ENCODE results near the gene RETN.

RETN gene

GRCh38 chr19:7672522-7672921, 3.7 kb downstream of the RETN start:
- Histone ChIP-seq H3K9ac (ENCODE audit: insufficient read length) (no peak overlapping the region), H3K9me3 (ENCODE audit: low read depth, low read length) (no peaks in the 10 kb centered on the region; the same call in 1 of the 2 replicates), H3K27ac (no peak overlapping the region), H3K36me3 (ENCODE audit: insufficient read depth, low read length) (no peaks in the 10 kb centered on the region), H3K4me3 (no peak overlapping the region)
- TF ChIP-seq FOXP2 (optimal IDR thresholded peaks at IDR 0.05; ENCODE audit: control extremely low read depth, extremely low read length, insufficient read depth) (no peak), EZH2 (IDR thresholded peaks at IDR 0.05) (no peak), POLR2AphosphoS5 (IDR thresholded peaks at IDR 0.05; ENCODE audit: borderline replicate concordance, low read depth, low read length) (no peak)
- no peak for DNase-seq (ENCODE audit: low read depth, low spot score)

GRCh38 chr19:7674010-7675005, 5.5 kb downstream of the RETN start:
- no peaks in the 10 kb centered on the region; the same call in 1 of the 2 replicates for H3K9me3 ChIP-seq (ENCODE audit: low read depth, low read length)
- H3K36me3 ChIP-seq (ENCODE audit: insufficient read depth, low read length): no peaks in the 10 kb centered on the region
- H3K27ac ChIP-seq: no peak overlapping the region
- peak; percentile 60 for DNase-seq (ENCODE audit: low read depth, low spot score)
- TF ChIP-seq POLR2AphosphoS5 (IDR thresholded peaks at IDR 0.05; ENCODE audit: borderline replicate concordance, low read depth, low read length) (no peak), FOXP2 (optimal IDR thresholded peaks at IDR 0.05; ENCODE audit: control extremely low read depth, extremely low read length, insufficient read depth) (no peak), EZH2 (IDR thresholded peaks at IDR 0.05) (no peak)
- peak overlapping the region; percentile 65 for H3K4me3 ChIP-seq
- H3K9ac ChIP-seq (ENCODE audit: insufficient read length): no peak overlapping the region

GRCh38 chr19:7676376-7676775, 7.5 kb downstream of the RETN start:
- H3K36me3 ChIP-seq (ENCODE audit: insufficient read depth, low read length): no peaks in the 10 kb centered on the region
- no peak for DNase-seq (ENCODE audit: low read depth, low spot score)
- peak overlapping the region; percentile 59 for H3K4me3 ChIP-seq
- no peaks in the 10 kb centered on the region; the same call in 1 of the 2 replicates for H3K9me3 ChIP-seq (ENCODE audit: low read depth, low read length)
- no peak overlapping the region for H3K9ac ChIP-seq (ENCODE audit: insufficient read length)
- H3K27ac ChIP-seq: no peak overlapping the region
- TF ChIP-seq FOXP2 (optimal IDR thresholded peaks at IDR 0.05; ENCODE audit: control extremely low read depth, extremely low read length, insufficient read depth) (no peak), EZH2 (IDR thresholded peaks at IDR 0.05) (no peak), POLR2AphosphoS5 (IDR thresholded peaks at IDR 0.05; ENCODE audit: borderline replicate concordance, low read depth, low read length) (no peak)

- Histone ChIP-seq H3K9me3 (ENCODE audit: low read depth, low read length) (no peaks in the 10 kb centered on the region; the same call in 1 of the 2 replicates), H3K4me3 (peak within 1 kb of the TSS; percentile 59), H3K9ac (ENCODE audit: insufficient read length) (no peak within 1 kb of the TSS), H3K36me3 (ENCODE audit: insufficient read depth, low read length) (no peaks in the 10 kb centered on the region), H3K27ac (no peak within 1 kb of the TSS)
- TF ChIP-seq FOXP2 (optimal IDR thresholded peaks at IDR 0.05; ENCODE audit: control extremely low read depth, extremely low read length, insufficient read depth) (no peak), POLR2AphosphoS5 (IDR thresholded peaks at IDR 0.05; ENCODE audit: borderline replicate concordance, low read depth, low read length) (no peak), EZH2 (IDR thresholded peaks at IDR 0.05) (no peak)
- no peak for DNase-seq (ENCODE audit: low read depth, low spot score)
These were observed 8.0 kb downstream of the RETN start, which contains the start of gene MCEMP1 for GRCh38 chr19:7676854-7677253. Gene MCEMP1 (plus strand): TSS chr19:7677090. CDS start chr19:7677121, 31 bp downstream.

- no peaks in the 10 kb centered on the region; the same call in 1 of the 2 replicates for H3K9me3 ChIP-seq (ENCODE audit: low read depth, low read length)
- no peak for TF ChIP-seq POLR2AphosphoS5 (IDR thresholded peaks at IDR 0.05; ENCODE audit: borderline replicate concordance, low read depth, low read length)
- TF ChIP-seq FOXP2 (optimal IDR thresholded peaks at IDR 0.05; ENCODE audit: control extremely low read depth, extremely low read length, insufficient read depth): no peak
- no peak for TF ChIP-seq EZH2 (IDR thresholded peaks at IDR 0.05)
- H3K4me3 ChIP-seq: no peak overlapping the region
- H3K36me3 ChIP-seq (ENCODE audit: insufficient read depth, low read length): peaks cover 4% of the 10 kb centered on the region; the same call in 1 of the 2 replicates
- H3K9ac ChIP-seq (ENCODE audit: insufficient read length): no peak overlapping the region
- H3K27ac ChIP-seq: no peak overlapping the region
- DNase-seq (ENCODE audit: low read depth, low spot score): no peak
These were observed 8.9 kb downstream of the RETN start for GRCh38 chr19:7677669-7678311.

GRCh38 chr19:7678971-7679751, 10.3 kb downstream of the RETN start:
- Histone ChIP-seq H3K36me3 (ENCODE audit: insufficient read depth, low read length) (peaks cover 5% of the 10 kb centered on the region; the same call in 1 of the 2 replicates), H3K27ac (no peak overlapping the region), H3K9me3 (ENCODE audit: low read depth, low read length) (no peaks in the 10 kb centered on the region; the same call in 1 of the 2 replicates), H3K4me3 (no peak overlapping the region), H3K9ac (ENCODE audit: insufficient read length) (no peak overlapping the region)
- TF ChIP-seq FOXP2 (optimal IDR thresholded peaks at IDR 0.05; ENCODE audit: control extremely low read depth, extremely low read length, insufficient read depth) (no peak), EZH2 (IDR thresholded peaks at IDR 0.05) (no peak), POLR2AphosphoS5 (IDR thresholded peaks at IDR 0.05; ENCODE audit: borderline replicate concordance, low read depth, low read length) (no peak)
- DNase-seq (ENCODE audit: low read depth, low spot score): no peak

- TF ChIP-seq EZH2 (IDR thresholded peaks at IDR 0.05): no peak
- TF ChIP-seq POLR2AphosphoS5 (IDR thresholded peaks at IDR 0.05; ENCODE audit: borderline replicate concordance, low read depth, low read length): no peak
- no peak for TF ChIP-seq FOXP2 (optimal IDR thresholded peaks at IDR 0.05; ENCODE audit: control extremely low read depth, extremely low read length, insufficient read depth)
- no peak for DNase-seq (ENCODE audit: low read depth, low spot score)
- Histone ChIP-seq H3K9me3 (ENCODE audit: low read depth, low read length) (no peaks in the 10 kb centered on the region), H3K4me3 (peak overlapping the region; percentile 98), H3K36me3 (ENCODE audit: insufficient read depth, low read length) (peaks cover 5% of the 10 kb centered on the region; the same call in 1 of the 2 replicates), H3K27ac (no peak overlapping the region), H3K9ac (ENCODE audit: insufficient read length) (no peak overlapping the region)
These were observed 11.1 kb downstream of the RETN start for GRCh38 chr19:7679771-7680605.
